SK-N-SH treated with all-trans-retinoic acid at 6 μM for 48 hours (cell line): ENCODE measurements around the gene IQCF6.
A peak's percentile ranks its signal among the peaks of the same experiment; 100 is the strongest.

ENCODE experiments used
- ATAC-seq: fragments of 200-7000 bp; cut with Tn5 transposase; 3 replicates; pipeline ENCODE4 v1.9.1; 2020; ENCODE audit warnings: mild to moderate bottlenecking, moderate library complexity
- ARNTL ChIP-seq: fragments of 450-650 bp; formaldehyde crosslinking; IDR thresholded peaks from 2 replicates; pipeline ENCODE4 v1.5.0; 2020; ENCODE audit warnings: low read depth, mild to moderate bottlenecking, moderate library complexity, borderline replicate concordance
- BACH2 ChIP-seq: fragments of 250-450 bp; sonication (Bioruptor Pico); IDR thresholded peaks from 2 replicates; pipeline ENCODE4 v1.9.0; 2021; ENCODE audit warnings: mild to moderate bottlenecking, borderline replicate concordance
- CREB5 ChIP-seq: fragments of 250-450 bp; sonication (Bioruptor Pico); IDR thresholded peaks from 2 replicates; pipeline ENCODE4 v1.5.1; 2020; ENCODE audit warnings: low read depth, mild to moderate bottlenecking, moderate library complexity
- CSDC2 ChIP-seq: fragments of 250-450 bp; sonication (Bioruptor Pico); IDR thresholded peaks from 2 replicates; pipeline ENCODE4 v1.5.0; 2020; ENCODE audit warnings: mild to moderate bottlenecking, moderate library complexity
- ESRRG ChIP-seq: fragments of 250-450 bp; sonication (Bioruptor Pico); IDR thresholded peaks from 2 replicates; pipeline ENCODE4 v1.6.1; 2021; ENCODE audit warnings: mild to moderate bottlenecking
- GLIS3 ChIP-seq: fragments of 250-450 bp; sonication (Bioruptor Pico); IDR thresholded peaks from 2 replicates; pipeline ENCODE4 v1.5.0; 2020; ENCODE audit warnings: mild to moderate bottlenecking, moderate library complexity
- ISL1 ChIP-seq: fragments of 250-450 bp; sonication (Bioruptor Pico); IDR thresholded peaks from 2 replicates; pipeline ENCODE4 v2.1.2; 2022; ENCODE audit warnings: mild to moderate bottlenecking, moderate library complexity
- OSR1 ChIP-seq: fragments of 250-450 bp; sonication (Bioruptor Pico); IDR thresholded peaks from 2 replicates; pipeline ENCODE4 v1.8.0; 2022; ENCODE audit warnings: moderate library complexity, mild to moderate bottlenecking, inconsistent platforms
- PPARA ChIP-seq: fragments of 250-450 bp; sonication (Bioruptor Pico); IDR thresholded peaks from 2 replicates; pipeline ENCODE4 v1.5.0; 2020; ENCODE audit warnings: mild to moderate bottlenecking, borderline replicate concordance
- RARB ChIP-seq: fragments of 250-450 bp; sonication (Bioruptor Pico); IDR thresholded peaks from 2 replicates; pipeline ENCODE4 v1.8.0; 2021; ENCODE audit warnings: mild to moderate bottlenecking, moderate library complexity
- SNAI2 ChIP-seq: fragments of 250-450 bp; sonication (Bioruptor Pico); IDR thresholded peaks from 2 replicates; pipeline ENCODE4 v1.5.0; 2020; ENCODE audit warnings: mild to moderate bottlenecking, moderate library complexity
- TCF4 ChIP-seq: fragments of 250-450 bp; sonication (Bioruptor Pico); IDR thresholded peaks from 2 replicates; pipeline ENCODE4 v1.8.0; 2021; ENCODE audit warnings: mild to moderate bottlenecking, moderate library complexity, borderline replicate concordance
- TSHZ2 ChIP-seq: fragments of 250-450 bp; sonication (Bioruptor Pico); IDR thresholded peaks from 2 replicates; pipeline ENCODE4 v1.5.0; 2020; ENCODE audit warnings: mild to moderate bottlenecking, moderate library complexity
- ZC3H10 ChIP-seq: fragments of 250-450 bp; sonication (Bioruptor Pico); IDR thresholded peaks from 2 replicates; pipeline ENCODE4 v1.5.1; 2021; ENCODE audit warnings: mild to moderate bottlenecking, moderate library complexity
- ZFP3 ChIP-seq: fragments of 250-450 bp; sonication (Bioruptor Pico); IDR thresholded peaks from 2 replicates; pipeline ENCODE4 v1.5.0; 2020; ENCODE audit warnings: mild to moderate bottlenecking, moderate library complexity
- ZFP30 ChIP-seq: fragments of 450-650 bp; formaldehyde crosslinking; IDR thresholded peaks from 2 replicates; pipeline ENCODE4 v1.5.0; 2022; ENCODE audit warnings: mild to moderate bottlenecking, moderate library complexity
- ZNF565 ChIP-seq: fragments of 450-650 bp; formaldehyde crosslinking; conservative IDR thresholded peaks from 2 replicates; pipeline ENCODE4 v1.5.0; 2020; ENCODE audit warnings: low read depth, mild to moderate bottlenecking, moderate library complexity
- ZNF70 ChIP-seq: fragments of 450-650 bp; formaldehyde crosslinking; IDR thresholded peaks from 2 replicates; pipeline ENCODE4 v1.5.0; 2020; ENCODE audit warnings: mild to moderate bottlenecking, moderate library complexity
- ZNF8 ChIP-seq: fragments of 450-650 bp; formaldehyde crosslinking; IDR thresholded peaks from 2 replicates; pipeline ENCODE4 v1.5.0; 2020; ENCODE audit warnings: mild to moderate bottlenecking, moderate library complexity
- TF ChIP-seq, protein P1 (sequence below): fragments of 250-450 bp; sonication (Bioruptor Pico); IDR thresholded peaks from 2 replicates; pipeline ENCODE4 v1.5.1; 2021; ENCODE audit warnings: mild to moderate bottlenecking, moderate library complexity
- TF ChIP-seq, protein P2 (sequence below): fragments of 250-450 bp; sonication (Bioruptor Pico); IDR thresholded peaks from 2 replicates; pipeline ENCODE4 v1.8.0; 2020; ENCODE audit warnings: mild to moderate bottlenecking, moderate library complexity, borderline replicate concordance
- TF ChIP-seq, protein P3 (sequence below): fragments of 250-450 bp; sonication (Bioruptor Pico); IDR thresholded peaks from 2 replicates; pipeline ENCODE4 v1.8.0; 2021; ENCODE audit warnings: low read depth, mild to moderate bottlenecking, moderate library complexity, borderline replicate concordance

The IQCF6 gene

GRCh38 chr3:51786267-51786666, 7.2 kb upstream of the IQCF6 start:
- no peak for TF ChIP-seq ZNF70
- TF ChIP-seq CREB5 (CRISPR knock-in tag), result no peak
- TF ChIP-seq TCF4 (CRISPR knock-in tag), result no peak
- TF ChIP-seq ZFP30, result no peak
- TF ChIP-seq ZC3H10 (CRISPR knock-in tag), result no peak
- TF ChIP-seq, protein P1, sequence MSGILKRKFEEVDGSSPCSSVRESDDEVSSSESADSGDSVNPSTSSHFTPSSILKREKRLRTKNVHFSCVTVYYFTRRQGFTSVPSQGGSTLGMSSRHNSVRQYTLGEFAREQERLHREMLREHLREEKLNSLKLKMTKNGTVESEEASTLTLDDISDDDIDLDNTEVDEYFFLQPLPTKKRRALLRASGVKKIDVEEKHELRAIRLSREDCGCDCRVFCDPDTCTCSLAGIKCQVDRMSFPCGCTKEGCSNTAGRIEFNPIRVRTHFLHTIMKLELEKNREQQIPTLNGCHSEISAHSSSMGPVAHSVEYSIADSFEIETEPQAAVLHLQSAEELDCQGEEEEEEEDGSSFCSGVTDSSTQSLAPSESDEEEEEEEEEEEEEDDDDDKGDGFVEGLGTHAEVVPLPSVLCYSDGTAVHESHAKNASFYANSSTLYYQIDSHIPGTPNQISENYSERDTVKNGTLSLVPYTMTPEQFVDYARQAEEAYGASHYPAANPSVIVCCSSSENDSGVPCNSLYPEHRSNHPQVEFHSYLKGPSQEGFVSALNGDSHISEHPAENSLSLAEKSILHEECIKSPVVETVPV (CRISPR knock-in tag), result no peak
- no peak for TF ChIP-seq SNAI2 (CRISPR knock-in tag)
- TF ChIP-seq ZNF8 (CRISPR knock-in tag), result no peak
- no peak for TF ChIP-seq BACH2 (CRISPR knock-in tag)
- no peak for TF ChIP-seq GLIS3 (CRISPR knock-in tag)
- TF ChIP-seq RARB (CRISPR knock-in tag), result no peak
- TF ChIP-seq, protein P2, sequence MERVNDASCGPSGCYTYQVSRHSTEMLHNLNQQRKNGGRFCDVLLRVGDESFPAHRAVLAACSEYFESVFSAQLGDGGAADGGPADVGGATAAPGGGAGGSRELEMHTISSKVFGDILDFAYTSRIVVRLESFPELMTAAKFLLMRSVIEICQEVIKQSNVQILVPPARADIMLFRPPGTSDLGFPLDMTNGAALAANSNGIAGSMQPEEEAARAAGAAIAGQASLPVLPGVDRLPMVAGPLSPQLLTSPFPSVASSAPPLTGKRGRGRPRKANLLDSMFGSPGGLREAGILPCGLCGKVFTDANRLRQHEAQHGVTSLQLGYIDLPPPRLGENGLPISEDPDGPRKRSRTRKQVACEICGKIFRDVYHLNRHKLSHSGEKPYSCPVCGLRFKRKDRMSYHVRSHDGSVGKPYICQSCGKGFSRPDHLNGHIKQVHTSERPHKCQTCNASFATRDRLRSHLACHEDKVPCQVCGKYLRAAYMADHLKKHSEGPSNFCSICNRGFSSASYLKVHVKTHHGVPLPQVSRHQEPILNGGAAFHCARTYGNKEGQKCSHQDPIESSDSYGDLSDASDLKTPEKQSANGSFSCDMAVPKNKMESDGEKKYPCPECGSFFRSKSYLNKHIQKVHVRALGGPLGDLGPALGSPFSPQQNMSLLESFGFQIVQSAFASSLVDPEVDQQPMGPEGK (CRISPR knock-in tag), result no peak
- TF ChIP-seq CSDC2 (CRISPR knock-in tag), result no peak
- TF ChIP-seq ESRRG (CRISPR knock-in tag), result no peak
- TF ChIP-seq ISL1 (CRISPR knock-in tag), result no peak
- ATAC-seq, result no peak

DNA sequence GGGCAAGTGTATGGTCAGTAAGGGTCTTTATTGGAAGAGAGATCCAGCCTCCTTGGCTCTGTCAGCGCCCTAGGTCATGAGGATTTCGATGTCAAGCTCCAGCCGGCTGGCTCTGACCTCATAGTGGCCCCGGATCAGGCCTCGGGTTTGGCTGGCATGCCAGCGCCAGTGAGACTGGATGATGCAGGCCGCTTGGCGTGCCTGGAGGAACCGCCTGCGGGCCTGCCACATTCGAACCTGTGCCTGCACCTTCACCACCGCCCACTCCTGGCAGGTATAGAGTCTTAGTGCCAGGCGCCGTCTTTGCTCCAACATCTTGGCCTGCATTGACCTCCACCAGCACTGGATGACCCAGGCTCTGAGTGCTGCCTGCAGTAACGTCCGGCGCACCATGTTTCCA, 483 bp downstream of the IQCF6 start:
- no peak for ATAC-seq
- TF ChIP-seq, protein P3, sequence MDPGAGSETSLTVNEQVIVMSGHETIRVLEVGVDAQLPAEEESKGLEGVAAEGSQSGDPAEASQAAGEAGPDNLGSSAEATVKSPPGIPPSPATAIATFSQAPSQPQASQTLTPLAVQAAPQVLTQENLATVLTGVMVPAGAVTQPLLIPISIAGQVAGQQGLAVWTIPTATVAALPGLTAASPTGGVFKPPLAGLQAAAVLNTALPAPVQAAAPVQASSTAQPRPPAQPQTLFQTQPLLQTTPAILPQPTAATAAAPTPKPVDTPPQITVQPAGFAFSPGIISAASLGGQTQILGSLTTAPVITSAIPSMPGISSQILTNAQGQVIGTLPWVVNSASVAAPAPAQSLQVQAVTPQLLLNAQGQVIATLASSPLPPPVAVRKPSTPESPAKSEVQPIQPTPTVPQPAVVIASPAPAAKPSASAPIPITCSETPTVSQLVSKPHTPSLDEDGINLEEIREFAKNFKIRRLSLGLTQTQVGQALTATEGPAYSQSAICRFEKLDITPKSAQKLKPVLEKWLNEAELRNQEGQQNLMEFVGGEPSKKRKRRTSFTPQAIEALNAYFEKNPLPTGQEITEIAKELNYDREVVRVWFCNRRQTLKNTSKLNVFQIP (CRISPR knock-in tag), result no peak
- TF ChIP-seq ZNF70 (no peak), CSDC2 (CRISPR knock-in tag) (no peak), CREB5 (CRISPR knock-in tag) (no peak), ZC3H10 (CRISPR knock-in tag) (no peak), ZFP3 (CRISPR knock-in tag) (no peak), ZFP30 (no peak), BACH2 (CRISPR knock-in tag) (no peak), ISL1 (CRISPR knock-in tag) (no peak), SNAI2 (CRISPR knock-in tag) (no peak), OSR1 (CRISPR knock-in tag) (no peak), ARNTL (no peak), RARB (CRISPR knock-in tag) (no peak), ESRRG (CRISPR knock-in tag) (no peak)

GRCh38 chr3:51777985-51778384, 1.1 kb downstream of the IQCF6 start:
- TF ChIP-seq ZFP3 (CRISPR knock-in tag) (no peak), TCF4 (CRISPR knock-in tag) (peak; percentile 54; the same call in 1 of the 2 replicates), ZNF70 (no peak), CSDC2 (CRISPR knock-in tag) (no peak), SNAI2 (CRISPR knock-in tag) (no peak), ZNF565 (no peak), TSHZ2 (CRISPR knock-in tag) (peak; percentile 51; the same call in 1 of the 2 replicates), ZNF8 (CRISPR knock-in tag) (no peak), CREB5 (CRISPR knock-in tag) (no peak), ESRRG (CRISPR knock-in tag) (no peak), PPARA (CRISPR knock-in tag) (no peak)
- TF ChIP-seq, protein P1 (CRISPR knock-in tag), result no peak
- peak; percentile 37; the same call in 2 of the 3 replicates for ATAC-seq
